HG02678 (cell line): Measurements from ENCODE around the gene USH2A.

Experiments
- ATAC-seq: cut with Tn5 transposase; IDR thresholded peaks from one replicate; pipeline ENCODE4 v1.9.1; 2021; ENCODE audit warnings: mild to moderate bottlenecking, moderate library complexity; ENCODE audit not compliant: unreplicated experiment

Gene USH2A

GRCh38 chr1:216144661-216145450, 278.4 kb downstream of the USH2A start:
- ATAC-seq = no peak

GRCh38 chr1:216142921-216143320, 280.3 kb downstream of the USH2A start:
- ATAC-seq = no peak

- ATAC-seq = no peak
Observed at GRCh38 chr1:216140730-216141524, 282.3 kb downstream of the USH2A start.

- ATAC-seq = no peak
Observed at GRCh38 chr1:216124192-216124781, 299.0 kb downstream of the USH2A start.

- ATAC-seq = no peak
Observed at GRCh38 chr1:216123446-216124191, 299.6 kb downstream of the USH2A start.

- peak; percentile 58 for ATAC-seq
Observed at GRCh38 chr1:216119600-216119999, 303.6 kb downstream of the USH2A start.

- ATAC-seq = no peak
Observed at GRCh38 chr1:216114180-216114579, 309.1 kb downstream of the USH2A start.

- no peak for ATAC-seq
Observed at GRCh38 chr1:216113181-216113580, 310.1 kb downstream of the USH2A start.

GRCh38 chr1:216111842-216112241, 311.4 kb downstream of the USH2A start:
- ATAC-seq = no peak

- ATAC-seq = no peak
Observed at GRCh38 chr1:216095400-216095799, 327.8 kb downstream of the USH2A start.

GRCh38 chr1:216090556-216090955, 332.7 kb downstream of the USH2A start:
- ATAC-seq = no peak

GRCh38 chr1:216086678-216087077, 336.6 kb downstream of the USH2A start:
- ATAC-seq = no peak

GRCh38 chr1:216081445-216081844, 341.8 kb downstream of the USH2A start:
- no peak for ATAC-seq

- ATAC-seq = no peak
Observed at GRCh38 chr1:216076751-216077150, 346.5 kb downstream of the USH2A start.

GRCh38 chr1:216075339-216075738, 347.9 kb downstream of the USH2A start:
- ATAC-seq = no peak

GRCh38 chr1:216073793-216074595, 349.3 kb downstream of the USH2A start:
- ATAC-seq = no peak

GRCh38 chr1:216071262-216071661, 352.0 kb downstream of the USH2A start:
- no peak for ATAC-seq

- no peak for ATAC-seq
Observed at GRCh38 chr1:216064643-216065042, 358.6 kb downstream of the USH2A start.

- ATAC-seq = no peak
Observed at GRCh38 chr1:216057947-216058346, 365.3 kb downstream of the USH2A start.

GRCh38 chr1:216057063-216057462, 366.2 kb downstream of the USH2A start:
- no peak for ATAC-seq
